GM23338 (cell line): ENCODE results near the gene OXNAD1. TPM values are rescaled to one million over a fixed set of nuclear protein-coding genes. Genes with fewer than 3 reads are reported as not detected.

ENCODE experiments used
- ATAC-seq: fragments of 200-7000 bp; cut with Tn5 transposase; 3 replicates; pipeline ENCODE4 v1.9.1; 2020
- DNase-seq: peaks from one replicate; pipeline ENCODE4 v3.0.0-alpha.2; 2015; ENCODE audit warnings: low spot score
- H2AFZ ChIP-seq: fragments of 200-600 bp; sonication (generic); 2 replicates; pipeline ENCODE4 v1.8.0; 2016; ENCODE audit warnings: antibody characterized with exemption, mild to moderate bottlenecking, moderate library complexity
- H3F3A ChIP-seq: fragments of 200-600 bp; sonication (generic); replicated peaks from 2 replicates; pipeline ENCODE4 v1.8.0; 2017; ENCODE audit warnings: antibody characterized with exemption, mixed run types, low read depth
- H3K27ac ChIP-seq: fragments of 200-600 bp; sonication (generic); 2 replicates; pipeline ENCODE4 v1.6.1; 2016; ENCODE audit warnings: low read depth
- H3K27me3 ChIP-seq: fragments of 200-600 bp; sonication (generic); 2 replicates; pipeline ENCODE4 v1.8.0; 2016; ENCODE audit warnings: mild to moderate bottlenecking, mixed run types, moderate library complexity; ENCODE audit not compliant: insufficient read depth
- H3K36me3 ChIP-seq: fragments of 200-600 bp; sonication (generic); 2 replicates; pipeline ENCODE4 v1.8.0; 2016; ENCODE audit warnings: mild to moderate bottlenecking; ENCODE audit not compliant: insufficient read depth
- H3K4me1 ChIP-seq: fragments of 200-600 bp; sonication (generic); 2 replicates; pipeline ENCODE4 v1.8.0; 2016; ENCODE audit warnings: mild to moderate bottlenecking, moderate library complexity; ENCODE audit not compliant: insufficient read depth
- H3K4me2 ChIP-seq: fragments of 200-600 bp; sonication (generic); 2 replicates; pipeline ENCODE4 v1.7.1; 2017; ENCODE audit warnings: mixed run types
- H3K4me3 ChIP-seq: fragments of 200-600 bp; sonication (generic); 2 replicates; pipeline ENCODE4 v1.6.1; 2016; ENCODE audit warnings: mixed run types
- H3K79me2 ChIP-seq: fragments of 200-600 bp; sonication (generic); replicated peaks from 2 replicates; pipeline ENCODE4 v1.8.0; 2017; ENCODE audit warnings: mild to moderate bottlenecking; ENCODE audit not compliant: insufficient read depth
- H3K9me2 ChIP-seq: fragments of 200-600 bp; sonication (generic); 2 replicates; pipeline ENCODE4 v1.8.0; 2017; ENCODE audit not compliant: insufficient read depth
- H4K20me1 ChIP-seq: fragments of 200-600 bp; sonication (generic); replicated peaks from 2 replicates; pipeline ENCODE4 v1.8.0; 2017; ENCODE audit warnings: mild to moderate bottlenecking; ENCODE audit not compliant: insufficient read depth
- H3K27ac Mint-ChIP-seq: 2 replicates; pipeline ENCODE4 v1.8.0; 2020; ENCODE audit warnings: inconsistent platforms, mild to moderate bottlenecking, moderate library complexity, mixed read lengths
- H3K27me3 Mint-ChIP-seq: 3 replicates; pipeline ENCODE4 v1.8.0; 2022; ENCODE audit warnings: low read depth, mild to moderate bottlenecking, moderate library complexity, mixed read lengths, inconsistent platforms; ENCODE audit not compliant: insufficient read depth, poor library complexity
- H3K36me3 Mint-ChIP-seq: 3 replicates; pipeline ENCODE4 v1.8.0; 2021; ENCODE audit warnings: low read depth, mild to moderate bottlenecking, inconsistent platforms, moderate library complexity, mixed read lengths
- H3K4me1 Mint-ChIP-seq: 3 replicates; pipeline ENCODE4 v1.8.0; 2020; ENCODE audit warnings: mild to moderate bottlenecking, inconsistent platforms, mixed read lengths
- H3K4me3 Mint-ChIP-seq: 3 replicates; pipeline ENCODE4 v1.8.0; 2021; ENCODE audit warnings: moderate library complexity, mild to moderate bottlenecking, inconsistent platforms, mixed read lengths
- H3K9me3 Mint-ChIP-seq: 3 replicates; pipeline ENCODE4 v1.8.0; 2020; ENCODE audit warnings: moderate library complexity, mild to moderate bottlenecking, inconsistent platforms, mixed read lengths
- CREB1 ChIP-seq: fragments of 250-450 bp; sonication (Bioruptor Pico); IDR thresholded peaks from 2 replicates; pipeline ENCODE4 v1.5.0; 2020; ENCODE audit warnings: low read depth, mild to moderate bottlenecking, moderate library complexity
- EZH2phosphoT487 ChIP-seq: fragments of 200-600 bp; sonication (generic); IDR thresholded peaks from one replicate; pipeline ENCODE4 v1.8.1; 2018; ENCODE audit warnings: antibody characterized with exemption; ENCODE audit not compliant: unreplicated experiment
- NANOG ChIP-seq: IDR thresholded peaks from 2 replicates; pipeline ENCODE4 v1.6.1; 2016; ENCODE audit warnings: antibody characterized with exemption, borderline replicate concordance
- STAT1 ChIP-seq: IDR thresholded peaks from one replicate; pipeline ENCODE4 v1.6.1; 2016; ENCODE audit warnings: antibody characterized with exemption; ENCODE audit not compliant: unreplicated experiment
- polyA plus RNA-seq: library from polyadenylated mRNA; unstranded; fragments of >200 nt; fragmentation: Nextera tagmentation; extraction: Ambion mirVana; gene quantifications from 2 replicates; pipeline ENCODE4 v1.2.1, GENCODE V29; 2016
- total RNA-seq: library from RNA; depleted of rRNA; stranded (reverse); fragments of >200 nt; shearing (Covaris generic); gene quantifications from 2 replicates; pipeline ENCODE4 v1.2.3, GENCODE V29; 2014
- TF ChIP-seq, protein P1 (sequence below): IDR thresholded peaks from one replicate; pipeline ENCODE4 v1.6.1; 2018; ENCODE audit warnings: antibody characterized with exemption; ENCODE audit not compliant: unreplicated experiment
- TF ChIP-seq, protein P2 (sequence below): IDR thresholded peaks from 2 replicates; pipeline ENCODE4 v1.6.1; 2016; ENCODE audit warnings: antibody characterized with exemption
- TF ChIP-seq, protein P3 (sequence below): fragments of 250-450 bp; sonication (Bioruptor Pico); IDR thresholded peaks from 2 replicates; pipeline ENCODE4 v1.5.0; 2020; ENCODE audit warnings: mild to moderate bottlenecking, moderate library complexity

OXNAD1 gene
- total and polyA plus RNA-seq, 2 experiments from 2014 or later: 22.9 to 34.2 TPM

DNA sequence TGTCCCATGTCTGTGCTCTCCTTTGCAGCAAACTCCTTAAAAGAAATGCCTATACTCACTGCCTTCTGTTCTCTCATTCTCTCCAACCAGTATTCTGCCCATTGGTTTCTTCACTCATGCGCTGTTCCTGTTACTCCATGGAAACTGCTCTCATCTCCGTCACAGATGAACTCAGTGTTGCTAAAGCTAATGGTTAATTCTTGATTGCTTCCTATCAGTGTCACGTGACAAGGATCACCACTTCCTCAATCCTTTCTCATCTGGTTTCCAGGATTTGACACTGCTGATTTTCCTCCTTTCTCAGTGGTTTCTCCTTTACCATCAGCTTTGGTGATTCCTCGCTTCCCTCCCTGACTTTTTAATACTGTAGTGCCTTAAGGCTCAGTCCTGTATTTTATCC lies 2.8 kb upstream of the OXNAD1 start:
- no peak for TF ChIP-seq STAT1
- TF ChIP-seq, protein P1, sequence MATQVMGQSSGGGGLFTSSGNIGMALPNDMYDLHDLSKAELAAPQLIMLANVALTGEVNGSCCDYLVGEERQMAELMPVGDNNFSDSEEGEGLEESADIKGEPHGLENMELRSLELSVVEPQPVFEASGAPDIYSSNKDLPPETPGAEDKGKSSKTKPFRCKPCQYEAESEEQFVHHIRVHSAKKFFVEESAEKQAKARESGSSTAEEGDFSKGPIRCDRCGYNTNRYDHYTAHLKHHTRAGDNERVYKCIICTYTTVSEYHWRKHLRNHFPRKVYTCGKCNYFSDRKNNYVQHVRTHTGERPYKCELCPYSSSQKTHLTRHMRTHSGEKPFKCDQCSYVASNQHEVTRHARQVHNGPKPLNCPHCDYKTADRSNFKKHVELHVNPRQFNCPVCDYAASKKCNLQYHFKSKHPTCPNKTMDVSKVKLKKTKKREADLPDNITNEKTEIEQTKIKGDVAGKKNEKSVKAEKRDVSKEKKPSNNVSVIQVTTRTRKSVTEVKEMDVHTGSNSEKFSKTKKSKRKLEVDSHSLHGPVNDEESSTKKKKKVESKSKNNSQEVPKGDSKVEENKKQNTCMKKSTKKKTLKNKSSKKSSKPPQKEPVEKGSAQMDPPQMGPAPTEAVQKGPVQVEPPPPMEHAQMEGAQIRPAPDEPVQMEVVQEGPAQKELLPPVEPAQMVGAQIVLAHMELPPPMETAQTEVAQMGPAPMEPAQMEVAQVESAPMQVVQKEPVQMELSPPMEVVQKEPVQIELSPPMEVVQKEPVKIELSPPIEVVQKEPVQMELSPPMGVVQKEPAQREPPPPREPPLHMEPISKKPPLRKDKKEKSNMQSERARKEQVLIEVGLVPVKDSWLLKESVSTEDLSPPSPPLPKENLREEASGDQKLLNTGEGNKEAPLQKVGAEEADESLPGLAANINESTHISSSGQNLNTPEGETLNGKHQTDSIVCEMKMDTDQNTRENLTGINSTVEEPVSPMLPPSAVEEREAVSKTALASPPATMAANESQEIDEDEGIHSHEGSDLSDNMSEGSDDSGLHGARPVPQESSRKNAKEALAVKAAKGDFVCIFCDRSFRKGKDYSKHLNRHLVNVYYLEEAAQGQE: no peak
- TF ChIP-seq, protein P2, sequence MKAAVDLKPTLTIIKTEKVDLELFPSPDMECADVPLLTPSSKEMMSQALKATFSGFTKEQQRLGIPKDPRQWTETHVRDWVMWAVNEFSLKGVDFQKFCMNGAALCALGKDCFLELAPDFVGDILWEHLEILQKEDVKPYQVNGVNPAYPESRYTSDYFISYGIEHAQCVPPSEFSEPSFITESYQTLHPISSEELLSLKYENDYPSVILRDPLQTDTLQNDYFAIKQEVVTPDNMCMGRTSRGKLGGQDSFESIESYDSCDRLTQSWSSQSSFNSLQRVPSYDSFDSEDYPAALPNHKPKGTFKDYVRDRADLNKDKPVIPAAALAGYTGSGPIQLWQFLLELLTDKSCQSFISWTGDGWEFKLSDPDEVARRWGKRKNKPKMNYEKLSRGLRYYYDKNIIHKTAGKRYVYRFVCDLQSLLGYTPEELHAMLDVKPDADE: no peak
- TF ChIP-seq EZH2phosphoT487: no peak
- TF ChIP-seq CREB1: no peak
- TF ChIP-seq NANOG: no peak
- TF ChIP-seq, protein P3, sequence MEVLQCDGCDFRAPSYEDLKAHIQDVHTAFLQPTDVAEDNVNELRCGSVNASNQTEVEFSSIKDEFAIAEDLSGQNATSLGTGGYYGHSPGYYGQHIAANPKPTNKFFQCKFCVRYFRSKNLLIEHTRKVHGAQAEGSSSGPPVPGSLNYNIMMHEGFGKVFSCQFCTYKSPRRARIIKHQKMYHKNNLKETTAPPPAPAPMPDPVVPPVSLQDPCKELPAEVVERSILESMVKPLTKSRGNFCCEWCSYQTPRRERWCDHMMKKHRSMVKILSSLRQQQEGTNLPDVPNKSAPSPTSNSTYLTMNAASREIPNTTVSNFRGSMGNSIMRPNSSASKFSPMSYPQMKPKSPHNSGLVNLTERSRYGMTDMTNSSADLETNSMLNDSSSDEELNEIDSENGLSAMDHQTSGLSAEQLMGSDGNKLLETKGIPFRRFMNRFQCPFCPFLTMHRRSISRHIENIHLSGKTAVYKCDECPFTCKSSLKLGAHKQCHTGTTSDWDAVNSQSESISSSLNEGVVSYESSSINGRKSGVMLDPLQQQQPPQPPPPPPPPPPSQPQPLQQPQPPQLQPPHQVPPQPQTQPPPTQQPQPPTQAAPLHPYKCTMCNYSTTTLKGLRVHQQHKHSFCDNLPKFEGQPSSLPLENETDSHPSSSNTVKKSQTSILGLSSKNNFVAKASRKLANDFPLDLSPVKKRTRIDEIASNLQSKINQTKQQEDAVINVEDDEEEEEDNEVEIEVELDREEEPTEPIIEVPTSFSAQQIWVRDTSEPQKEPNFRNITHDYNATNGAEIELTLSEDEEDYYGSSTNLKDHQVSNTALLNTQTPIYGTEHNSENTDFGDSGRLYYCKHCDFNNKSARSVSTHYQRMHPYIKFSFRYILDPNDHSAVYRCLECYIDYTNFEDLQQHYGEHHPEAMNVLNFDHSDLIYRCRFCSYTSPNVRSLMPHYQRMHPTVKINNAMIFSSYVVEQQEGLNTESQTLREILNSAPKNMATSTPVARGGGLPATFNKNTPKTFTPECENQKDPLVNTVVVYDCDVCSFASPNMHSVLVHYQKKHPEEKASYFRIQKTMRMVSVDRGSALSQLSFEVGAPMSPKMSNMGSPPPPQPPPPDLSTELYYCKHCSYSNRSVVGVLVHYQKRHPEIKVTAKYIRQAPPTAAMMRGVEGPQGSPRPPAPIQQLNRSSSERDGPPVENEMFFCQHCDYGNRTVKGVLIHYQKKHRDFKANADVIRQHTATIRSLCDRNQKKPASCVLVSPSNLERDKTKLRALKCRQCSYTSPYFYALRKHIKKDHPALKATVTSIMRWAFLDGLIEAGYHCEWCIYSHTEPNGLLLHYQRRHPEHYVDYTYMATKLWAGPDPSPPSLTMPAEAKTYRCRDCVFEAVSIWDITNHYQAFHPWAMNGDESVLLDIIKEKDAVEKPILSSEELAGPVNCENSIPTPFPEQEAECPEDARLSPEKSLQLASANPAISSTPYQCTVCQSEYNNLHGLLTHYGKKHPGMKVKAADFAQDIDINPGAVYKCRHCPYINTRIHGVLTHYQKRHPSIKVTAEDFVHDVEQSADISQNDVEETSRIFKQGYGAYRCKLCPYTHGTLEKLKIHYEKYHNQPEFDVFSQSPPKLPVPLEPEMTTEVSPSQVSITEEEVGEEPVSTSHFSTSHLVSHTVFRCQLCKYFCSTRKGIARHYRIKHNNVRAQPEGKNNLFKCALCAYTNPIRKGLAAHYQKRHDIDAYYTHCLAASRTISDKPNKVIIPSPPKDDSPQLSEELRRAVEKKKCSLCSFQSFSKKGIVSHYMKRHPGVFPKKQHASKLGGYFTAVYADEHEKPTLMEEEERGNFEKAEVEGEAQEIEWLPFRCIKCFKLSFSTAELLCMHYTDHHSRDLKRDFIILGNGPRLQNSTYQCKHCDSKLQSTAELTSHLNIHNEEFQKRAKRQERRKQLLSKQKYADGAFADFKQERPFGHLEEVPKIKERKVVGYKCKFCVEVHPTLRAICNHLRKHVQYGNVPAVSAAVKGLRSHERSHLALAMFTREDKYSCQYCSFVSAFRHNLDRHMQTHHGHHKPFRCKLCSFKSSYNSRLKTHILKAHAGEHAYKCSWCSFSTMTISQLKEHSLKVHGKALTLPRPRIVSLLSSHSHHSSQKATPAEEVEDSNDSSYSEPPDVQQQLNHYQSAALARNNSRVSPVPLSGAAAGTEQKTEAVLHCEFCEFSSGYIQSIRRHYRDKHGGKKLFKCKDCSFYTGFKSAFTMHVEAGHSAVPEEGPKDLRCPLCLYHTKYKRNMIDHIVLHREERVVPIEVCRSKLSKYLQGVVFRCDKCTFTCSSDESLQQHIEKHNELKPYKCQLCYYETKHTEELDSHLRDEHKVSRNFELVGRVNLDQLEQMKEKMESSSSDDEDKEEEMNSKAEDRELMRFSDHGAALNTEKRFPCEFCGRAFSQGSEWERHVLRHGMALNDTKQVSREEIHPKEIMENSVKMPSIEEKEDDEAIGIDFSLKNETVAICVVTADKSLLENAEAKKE: no peak
- ATAC-seq (no peak), DNase-seq (no peak)
- H3F3A ChIP-seq: no peaks in the 10 kb centered on the region
- H4K20me1 ChIP-seq: peaks cover 5% of the 10 kb centered on the region; the same call in 1 of the 2 replicates
- H3K9me2 ChIP-seq: no peaks in the 10 kb centered on the region
- H3K4me1 ChIP-seq: peaks cover 7% of the 10 kb centered on the region
- H3K4me1 Mint-ChIP-seq: peaks cover 15% of the 10 kb centered on the region; the same call in 2 of the 3 replicates
- no peak overlapping the region for H3K4me2 ChIP-seq
- H2AFZ ChIP-seq: no peak overlapping the region
- no peak overlapping the region for H3K27ac Mint-ChIP-seq
- no peak overlapping the region for H3K4me3 ChIP-seq
- H3K27ac ChIP-seq: no peak overlapping the region
- no peak overlapping the region for H3K4me3 Mint-ChIP-seq
- peaks cover 51% of the 10 kb centered on the region for H3K79me2 ChIP-seq
- H3K9me3 Mint-ChIP-seq: no peaks in the 10 kb centered on the region
- H3K27me3 ChIP-seq: no peaks in the 10 kb centered on the region
- H3K27me3 Mint-ChIP-seq: peaks cover 2% of the 10 kb centered on the region
- H3K36me3 ChIP-seq: peaks cover 9% of the 10 kb centered on the region
- H3K36me3 Mint-ChIP-seq: peaks cover 6% of the 10 kb centered on the region; the same call in 2 of the 3 replicates
